Esophagus squamous epithelium (tissue), 4 donors: Measurements from ENCODE around the gene SRGAP2B.
"Not testable (repeated sequence)": the region's sequence is repeated elsewhere in the genome, so short reads cannot be mapped to it uniquely, and the experiment has no call there.

Experiments used
- CTCF ChIP-seq, 6 experiments: fragments of 450-650 bp in 4 of 6; fragments of 200-600 bp in 2 of 6; sonication (generic) in 2 of 6; IDR thresholded peaks; one replicate each; pipeline ENCODE4 v1.5.1; 2016 to 2019; ENCODE audit warnings: antibody characterized with exemption in 6 of 6, mild to moderate bottlenecking in 4 of 6, moderate library complexity in 4 of 6
- POLR2A ChIP-seq, 4 donors: fragments of 450-650 bp; IDR thresholded peaks; one replicate each; pipeline ENCODE4 v1.6.1; 2017; ENCODE audit warnings: antibody characterized with exemption in 4 of 4, mild to moderate bottlenecking in 4 of 4, moderate library complexity in 3 of 4

- not testable (repeated sequence) for TF ChIP-seq CTCF, POLR2A (IDR thresholded peaks at IDR 0.05)
Measured at GRCh38 chr1:145095284-145096057, at the start of gene SRGAP2B, which contains the start of gene FAM72D.
